Measurements from ENCODE around the gene BRAP. TPM values are rescaled to one million over a fixed set of nuclear protein-coding genes. Genes with fewer than 3 reads are reported as not detected.

BRAP gene
- total RNA-seq, 1 experiment from 2014 or later = 25.0 TPM

DNA sequence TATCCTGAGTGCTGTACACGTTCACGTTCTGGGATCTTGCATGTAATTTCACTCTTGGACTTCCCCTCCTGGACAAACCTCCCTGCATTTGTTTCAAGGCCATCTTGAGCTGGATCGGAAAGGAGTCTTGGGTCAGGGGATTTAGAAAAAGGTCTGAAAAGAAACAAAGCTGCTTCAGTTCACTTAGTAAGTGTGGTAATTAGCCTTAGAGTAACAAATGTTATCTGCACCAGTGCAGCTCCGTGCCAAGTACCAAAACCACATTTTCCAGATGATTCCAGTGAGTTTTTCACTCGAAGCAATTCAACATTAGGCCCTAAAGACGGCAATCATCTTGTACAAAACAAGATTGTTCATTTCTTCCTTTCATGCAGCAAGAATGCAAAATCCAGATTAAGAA, 47.2 kb downstream of the BRAP start:
- no CpG with 5 or more reads among the region's 6 CpGs for WGBS (ENCODE audit: extremely low coverage, insufficient read length, low lambda C conversion rate)
- H3K9me3 ChIP-seq (ENCODE audit: control insufficient read depth, low read depth, low read length) = no peaks in the 10 kb centered on the region
- no peak overlapping the region for H2BK120ac ChIP-seq (ENCODE audit: low read depth, low read length, poor library complexity, severe bottlenecking)
- H3K27me3 ChIP-seq (ENCODE audit: insufficient read depth, low read length) = no peaks in the 10 kb centered on the region
- H2BK5ac ChIP-seq (ENCODE audit: insufficient read length, low read length) = no peak overlapping the region
- no peaks in the 10 kb centered on the region for H3K79me1 ChIP-seq (ENCODE audit: insufficient read depth, low read depth, low read length, poor library complexity, severe bottlenecking)
- no peak overlapping the region for H2AFZ ChIP-seq (ENCODE audit: low read length)
- no peak overlapping the region for H2BK20ac ChIP-seq (ENCODE audit: low read depth, low read length, poor library complexity, severe bottlenecking)
- peak overlapping the region in 1 of 3 experiments; percentile 14; a peak in 2 of 7 replicates for H3K27ac Mint-ChIP-seq
- H3K23ac ChIP-seq (ENCODE audit: insufficient read length, low read depth, low read length) = no peak overlapping the region
- no peak overlapping the region for H3K14ac ChIP-seq (ENCODE audit: insufficient read depth, low read length)
- H3K4me3 Mint-ChIP-seq = no peak overlapping the region
- peaks cover 20 to 25% of the 10 kb centered on the region in 2 experiments for H3K4me1 Mint-ChIP-seq
- no peaks in the 10 kb centered on the region for H3K79me2 ChIP-seq (ENCODE audit: insufficient read depth, low read length)
- H3K9me3 Mint-ChIP-seq = no peaks in the 10 kb centered on the region
- H3K56ac ChIP-seq (ENCODE audit: insufficient read length, low read depth, low read length) = no peak overlapping the region
- no peak overlapping the region for H3K4me2 ChIP-seq (ENCODE audit: insufficient read depth, insufficient read length, low read length)
- no peak overlapping the region for H4K8ac ChIP-seq (replicated peaks; ENCODE audit: insufficient read length, low read depth, low read length)
- DNase-seq = no peak
- H3K36me3 Mint-ChIP-seq (ENCODE audit: insufficient read depth in 1 of 3, low read depth in 3 of 3) = peaks cover 0 to 14% (median 10%) of the 10 kb centered on the region in 3 experiments; a peak in 3 of 7 replicates
- no peak overlapping the region for H2BK15ac ChIP-seq (ENCODE audit: low read depth, low read length)
- TF ChIP-seq CTCF (conservative IDR thresholded peaks at IDR 0.05) = no peak
- H3K9ac ChIP-seq (ENCODE audit: extremely low read depth, insufficient read length, low read length) = no peak overlapping the region
- no peak overlapping the region for H4K5ac ChIP-seq (ENCODE audit: insufficient read length, low read depth, low read length)
- no peak overlapping the region for H3T11ph ChIP-seq (ENCODE audit: low read length)
- no peak overlapping the region for H4K91ac ChIP-seq (ENCODE audit: insufficient read length, low read depth, low read length)
- peaks cover 5% of the 10 kb centered on the region for H3K4me1 ChIP-seq (ENCODE audit: insufficient read depth, low read length)
- H3K27ac ChIP-seq (ENCODE audit: insufficient read length, low read depth, low read length) = no peak overlapping the region
- no peaks in the 10 kb centered on the region for H3K23me2 ChIP-seq (ENCODE audit: insufficient read length, low read depth, low read length, poor library complexity, severe bottlenecking)
- no peak overlapping the region for H3K4ac ChIP-seq (ENCODE audit: low read depth, low read length)
- H3K18ac ChIP-seq (ENCODE audit: insufficient read length, low read depth, low read length) = no peak overlapping the region
- no peak overlapping the region for H2AK5ac ChIP-seq (ENCODE audit: insufficient read length, low read length)
- H2BK12ac ChIP-seq (ENCODE audit: insufficient read length, low read depth, low read length) = no peak overlapping the region
- no peaks in the 10 kb centered on the region for H4K20me1 ChIP-seq (ENCODE audit: control insufficient read depth, insufficient read depth, insufficient read length)
- peaks cover 1% of the 10 kb centered on the region; the same call in 1 of the 2 replicates for H3K27me3 Mint-ChIP-seq (ENCODE audit: low read depth)
